Inferior parietal cortex (tissue), 1 donor: ENCODE measurements around the gene SPNS1.
"Not testable (repeated sequence)": the region's sequence is repeated elsewhere in the genome, so short reads cannot be mapped to it uniquely, and the experiment has no call there.

Experiments
- DNase-seq: peaks from one replicate; pipeline ENCODE4 v3.0.0-alpha.2; 2016; ENCODE audit errors: extremely low spot score

SPNS1 gene

GRCh38 chr16:28990375-28991040 is 15.9 kb downstream of the SPNS1 start:
- no peak for DNase-seq

GRCh38 chr16:28991687-28992086 is 17.1 kb downstream of the SPNS1 start:
- no peak for DNase-seq

DNA sequence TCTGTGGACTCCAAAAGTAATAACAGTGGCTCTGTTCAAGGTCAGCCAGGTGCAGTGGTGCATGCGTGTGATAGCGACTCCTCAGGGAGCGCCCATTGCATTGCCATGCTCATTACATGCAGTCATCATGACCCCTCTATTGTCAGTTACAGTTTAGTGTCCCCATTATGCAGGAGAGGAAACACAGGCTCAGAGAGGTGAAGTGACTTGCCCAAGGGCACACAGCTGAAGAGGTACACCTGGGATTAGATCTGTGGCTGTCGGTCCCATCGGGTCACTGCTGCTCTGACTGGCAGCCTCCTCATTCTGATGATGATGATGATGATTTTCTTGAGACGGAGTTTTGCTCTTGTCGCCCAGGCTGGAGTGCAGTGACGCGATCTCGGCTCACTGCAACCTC is 17.9 kb downstream of the SPNS1 start:
- no peak for DNase-seq

- no peak for DNase-seq
Observed at GRCh38 chr16:28998837-28999236, 24.3 kb downstream of the SPNS1 start.

- no peak for DNase-seq
Observed at GRCh38 chr16:28999577-28999976, 25.0 kb downstream of the SPNS1 start.

GRCh38 chr16:29000019-29000418 is 25.4 kb downstream of the SPNS1 start:
- DNase-seq: no peak

DNA sequence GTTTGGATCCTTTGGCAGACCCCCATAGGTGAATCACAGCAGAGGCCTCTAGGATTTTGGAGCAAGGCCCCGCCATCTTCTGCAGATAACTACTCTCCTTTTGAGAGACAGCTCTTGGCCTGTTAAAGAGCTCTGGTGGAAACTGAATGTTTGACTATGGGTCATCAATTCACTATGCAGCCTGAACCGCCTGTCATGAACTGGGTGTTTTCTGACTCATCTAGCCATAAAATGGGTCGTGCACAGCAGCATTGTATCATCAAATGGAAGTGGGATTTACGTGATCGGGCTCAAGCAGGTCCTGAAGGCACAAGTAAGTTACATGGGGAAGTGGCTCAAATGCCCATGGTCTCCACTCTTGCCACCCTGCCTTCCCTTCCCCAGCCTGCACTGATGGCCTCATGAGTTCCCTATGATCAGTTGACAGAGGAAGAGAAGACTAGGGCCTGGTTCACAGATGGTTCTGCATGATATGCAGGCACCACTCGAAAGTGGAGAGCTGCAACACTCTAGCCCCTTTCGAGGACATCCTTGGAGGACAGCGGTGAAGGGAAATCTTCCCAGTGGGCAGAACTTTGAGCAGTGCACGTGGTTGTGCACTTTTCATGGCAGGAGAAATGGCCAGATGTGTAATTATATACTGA is 30.0 kb downstream of the SPNS1 start:
- DNase-seq: not testable (repeated sequence)

DNA sequence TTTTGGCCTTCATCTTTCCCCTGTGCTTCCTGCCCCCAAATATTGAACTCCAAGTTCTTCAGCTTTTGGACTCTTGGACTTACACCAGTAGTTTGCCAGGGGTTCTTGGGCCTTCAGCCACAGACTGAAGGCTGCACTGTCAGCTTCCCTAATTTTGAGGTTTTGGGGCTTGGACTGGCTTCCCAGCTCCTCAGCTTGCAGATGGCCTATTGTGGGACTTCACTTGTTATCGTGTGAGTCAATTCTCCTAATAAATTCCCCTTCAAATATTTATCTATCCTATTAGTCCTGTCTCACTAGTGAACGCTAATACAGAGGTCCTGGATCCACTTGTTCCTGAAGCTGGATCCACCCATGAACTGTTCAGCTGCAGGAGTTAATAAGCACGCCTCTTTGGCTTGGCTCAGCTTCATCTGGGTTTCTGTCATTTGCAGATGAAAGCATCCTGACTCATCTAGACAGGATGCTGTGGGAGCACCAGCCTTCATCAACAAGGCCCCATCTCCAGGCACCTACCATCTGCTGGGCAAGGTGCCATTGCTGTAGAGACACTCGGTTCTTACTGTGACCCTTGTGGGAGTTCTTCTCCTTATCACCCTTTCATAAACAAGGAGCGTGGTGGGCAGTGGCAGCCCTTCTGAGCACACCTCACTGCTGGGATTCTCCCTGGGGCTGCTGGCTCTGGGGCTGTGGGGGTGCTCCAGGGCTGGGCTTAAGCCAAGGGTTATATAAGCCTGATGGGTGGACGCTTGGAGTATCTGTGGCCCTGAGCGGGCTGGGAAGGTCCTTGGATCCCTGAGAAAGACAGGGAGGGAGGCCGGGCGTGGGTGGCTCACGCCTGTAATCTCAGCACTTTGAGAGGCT is 33.4 kb downstream of the SPNS1 start:
- no peak for DNase-seq

DNA sequence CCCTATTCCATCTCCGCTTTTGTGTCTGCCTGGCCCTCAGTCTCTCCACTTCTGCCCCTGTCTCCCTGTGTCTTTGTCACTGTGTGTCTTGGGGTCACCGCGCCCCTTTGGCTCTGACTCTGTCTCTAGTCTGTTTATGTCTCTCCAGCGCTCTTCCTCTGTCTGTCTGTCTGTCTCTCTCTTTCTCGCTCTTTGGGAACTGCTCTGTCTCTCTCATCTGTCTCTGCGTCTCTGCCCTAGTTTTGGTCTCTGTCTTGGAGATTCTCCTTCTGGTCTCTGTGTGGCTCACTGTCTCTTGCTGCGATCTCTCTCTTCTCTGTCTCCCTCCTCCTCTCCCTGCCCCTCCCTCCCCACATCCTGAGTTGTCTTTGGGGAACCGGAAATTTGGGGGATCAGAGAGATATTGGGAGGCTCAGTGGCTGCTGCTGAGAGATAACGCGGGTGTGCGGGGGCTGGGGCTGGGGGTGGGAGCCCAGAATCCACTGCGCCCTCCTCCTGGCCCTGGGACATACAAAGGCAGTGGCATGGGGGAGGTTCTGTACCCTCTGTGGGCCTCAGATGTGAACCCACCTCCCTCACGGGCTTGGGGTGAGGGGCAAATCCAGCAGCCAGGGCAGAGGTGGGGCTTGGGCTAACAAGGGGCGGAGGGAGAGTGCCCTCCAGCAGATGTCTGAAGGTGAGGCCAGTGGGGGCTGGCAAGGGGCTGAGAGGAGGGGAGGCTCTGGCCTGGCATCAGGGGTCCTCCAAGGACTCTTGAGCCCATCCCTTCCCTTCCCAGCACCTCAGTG is 34.7 kb downstream of the SPNS1 start:
- no peak for DNase-seq

GRCh38 chr16:29009838-29010166 is 35.2 kb downstream of the SPNS1 start:
- no peak for DNase-seq

GRCh38 chr16:29011112-29011511 is 36.5 kb downstream of the SPNS1 start:
- DNase-seq: no peak

DNA sequence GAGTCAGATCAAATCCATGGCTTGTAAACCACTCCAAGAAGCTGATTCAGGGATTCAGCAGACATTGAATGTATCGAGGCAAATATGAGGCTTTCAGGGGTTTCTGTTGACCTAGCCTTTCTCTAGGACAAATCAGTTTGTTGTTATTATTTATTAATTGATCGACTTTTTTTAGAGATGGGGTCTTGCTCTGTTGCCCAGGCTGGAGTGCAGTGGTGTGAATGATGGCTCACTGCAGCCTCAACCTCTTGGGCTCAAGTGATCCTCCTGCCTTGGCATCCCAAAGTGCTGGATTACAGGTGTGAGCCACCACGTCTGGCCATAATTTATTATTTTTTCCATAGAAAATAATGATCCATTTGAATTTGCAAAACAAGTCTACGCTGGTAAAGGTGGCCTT is 37.3 kb downstream of the SPNS1 start:
- DNase-seq: no peak

DNA sequence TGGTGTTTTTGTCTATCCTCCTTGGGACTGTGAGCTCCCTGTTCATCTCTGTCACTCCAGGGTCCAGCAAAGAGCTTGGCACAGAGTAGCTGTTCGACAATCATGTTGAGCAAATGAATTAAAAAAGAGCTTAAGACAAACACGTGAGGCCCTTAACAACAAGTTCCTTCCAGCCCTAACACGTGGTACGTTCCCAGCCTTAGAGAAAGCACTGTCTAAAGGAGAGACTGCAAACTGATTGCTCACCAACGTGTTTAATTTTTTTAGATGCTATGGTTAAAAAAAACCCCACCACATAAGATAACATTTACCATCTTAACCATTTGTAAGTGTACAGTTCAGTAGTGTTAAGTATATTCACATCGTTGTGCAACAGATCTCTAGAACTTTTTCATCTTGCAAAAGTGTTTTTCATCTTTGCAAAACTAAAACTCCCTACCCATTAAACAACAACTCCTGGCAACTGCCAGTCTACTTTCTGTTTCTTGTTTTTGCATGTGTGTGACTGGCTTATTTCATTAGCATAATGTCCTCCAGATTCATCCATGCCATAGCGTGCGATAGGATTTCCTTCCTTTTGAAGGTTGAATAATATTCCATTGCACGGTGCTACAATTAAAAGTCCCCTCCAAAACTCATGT is 38.5 kb downstream of the SPNS1 start:
- DNase-seq: no peak

DNA sequence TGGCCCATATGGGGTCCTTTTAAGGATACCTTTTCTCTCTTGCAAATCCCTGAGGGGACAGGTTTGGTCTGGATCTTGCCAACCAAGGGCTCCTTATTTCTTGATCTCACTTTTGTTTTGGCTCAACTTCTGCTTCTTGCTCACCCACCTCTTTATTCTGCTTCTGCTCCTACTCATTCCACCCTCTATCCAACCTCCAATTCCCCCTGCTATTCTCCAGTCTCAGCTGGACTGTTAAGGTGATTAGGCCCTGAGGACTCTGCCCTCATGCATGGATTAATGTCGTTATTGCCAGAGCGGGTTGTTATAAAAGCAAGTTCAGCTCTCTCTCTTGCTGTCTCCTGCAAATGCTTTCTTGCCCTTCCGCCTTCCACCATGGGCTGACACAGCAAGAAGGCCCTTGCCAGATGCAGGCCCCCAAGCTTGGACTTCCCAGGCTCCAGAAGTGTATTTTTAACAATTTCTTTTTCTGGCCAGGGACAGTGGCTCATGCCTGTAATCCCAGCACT is 40.0 kb downstream of the SPNS1 start:
- DNase-seq: no peak

GRCh38 chr16:29022196-29022595 is 47.6 kb downstream of the SPNS1 start:
- DNase-seq: no peak

DNA sequence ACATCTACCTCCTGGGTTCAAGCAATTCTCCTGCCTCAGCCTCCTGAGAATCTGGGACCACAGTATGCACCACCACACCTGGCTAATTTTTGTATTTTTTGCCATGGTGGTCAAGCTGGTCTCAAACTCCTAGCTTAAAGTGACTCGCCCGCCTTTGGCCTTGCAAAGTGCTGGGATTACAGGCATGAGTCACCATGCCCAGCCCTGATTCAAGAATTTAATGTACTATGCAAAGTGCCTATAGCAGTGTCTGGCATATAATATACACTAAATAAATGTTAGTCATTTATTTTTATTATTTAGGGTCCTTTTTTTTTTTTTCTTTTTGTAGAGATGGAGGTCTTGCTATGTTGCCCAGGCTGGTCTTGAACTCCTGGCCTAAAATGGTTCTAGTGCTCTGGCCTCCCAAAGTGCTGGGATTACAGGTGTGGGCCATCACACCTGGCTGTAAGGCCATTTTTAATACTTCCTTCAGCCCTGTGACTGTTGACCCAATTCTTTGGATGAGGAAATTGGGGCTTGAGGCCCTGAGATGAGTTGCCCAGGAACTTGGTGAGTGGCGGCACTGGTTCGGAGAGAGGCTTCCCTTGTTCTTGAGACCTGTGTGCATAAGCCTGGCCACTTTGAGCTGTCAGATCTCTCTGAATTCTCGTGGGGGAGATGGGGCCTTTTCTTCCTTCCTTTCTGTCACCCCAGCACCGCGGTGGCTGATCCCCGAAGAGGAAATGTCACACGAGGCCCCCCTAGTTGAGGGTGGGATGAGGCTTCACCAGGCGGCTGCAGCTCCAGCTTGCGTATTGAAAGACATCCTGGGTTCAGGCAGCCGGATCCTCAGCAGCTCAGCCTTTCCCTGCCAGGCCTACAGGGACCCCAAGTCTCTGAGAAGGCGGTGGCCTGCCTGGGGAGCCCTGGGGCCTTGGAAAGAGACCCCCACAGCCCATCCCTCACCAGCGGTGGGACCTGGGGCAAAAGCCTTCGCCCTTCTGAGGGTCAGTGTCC is 49.0 kb downstream of the SPNS1 start:
- DNase-seq: no peak

DNA sequence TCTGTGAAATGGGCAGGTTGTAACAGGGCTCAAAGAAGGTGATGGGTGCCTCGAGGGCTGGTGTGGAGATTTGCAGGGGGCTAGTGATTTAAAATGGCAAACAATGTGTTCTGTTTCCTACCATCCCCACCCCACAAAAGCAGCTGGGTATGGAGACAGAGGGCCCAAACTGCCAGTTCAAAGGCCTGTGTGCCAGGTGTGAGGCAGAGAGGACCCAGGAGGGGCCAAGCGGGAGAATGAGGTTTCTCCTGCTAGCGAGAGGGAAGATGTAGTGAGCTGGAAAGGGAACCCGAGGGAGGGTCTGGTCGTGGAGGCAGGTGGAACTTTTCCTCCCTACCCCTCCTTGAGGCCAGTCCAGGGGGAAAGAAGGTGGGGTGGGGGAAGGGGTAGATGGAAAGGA is 49.7 kb downstream of the SPNS1 start:
- DNase-seq: no peak

DNA sequence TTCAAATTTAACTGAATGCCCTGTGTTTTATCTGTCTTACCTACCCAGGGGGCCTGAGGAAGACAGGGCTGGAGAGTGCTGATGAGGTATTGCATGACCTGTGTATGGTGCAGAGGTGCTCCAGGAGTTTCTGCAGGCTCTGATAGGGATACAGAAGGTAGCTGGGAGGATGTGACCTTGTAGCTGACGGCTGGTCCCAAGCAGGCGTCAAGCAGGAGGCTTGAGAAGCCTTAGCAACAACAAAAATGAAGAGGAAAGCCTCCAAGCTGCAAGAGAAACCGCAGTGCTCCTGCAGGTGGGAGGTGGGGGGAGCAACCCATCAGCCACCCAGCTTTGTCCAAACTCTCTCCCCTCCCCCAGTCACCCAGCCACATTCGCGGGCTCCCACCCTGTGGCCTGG is 50.6 kb downstream of the SPNS1 start:
- DNase-seq: no peak

GRCh38 chr16:29025735-29026134 is 51.2 kb downstream of the SPNS1 start:
- DNase-seq: no peak
